Germinal center (tissue), 1 donor: ENCODE data around the gene KRTAP12-1.
"Not testable (repeated sequence)": the region's sequence is repeated elsewhere in the genome, so short reads cannot be mapped to it uniquely, and the experiment has no call there.

Experiments
- DNase-seq: peaks from one replicate; pipeline ENCODE4 v3.0.0; 2012; ENCODE audit warnings: mixed read lengths, low spot score

The KRTAP12-1 gene

DNA sequence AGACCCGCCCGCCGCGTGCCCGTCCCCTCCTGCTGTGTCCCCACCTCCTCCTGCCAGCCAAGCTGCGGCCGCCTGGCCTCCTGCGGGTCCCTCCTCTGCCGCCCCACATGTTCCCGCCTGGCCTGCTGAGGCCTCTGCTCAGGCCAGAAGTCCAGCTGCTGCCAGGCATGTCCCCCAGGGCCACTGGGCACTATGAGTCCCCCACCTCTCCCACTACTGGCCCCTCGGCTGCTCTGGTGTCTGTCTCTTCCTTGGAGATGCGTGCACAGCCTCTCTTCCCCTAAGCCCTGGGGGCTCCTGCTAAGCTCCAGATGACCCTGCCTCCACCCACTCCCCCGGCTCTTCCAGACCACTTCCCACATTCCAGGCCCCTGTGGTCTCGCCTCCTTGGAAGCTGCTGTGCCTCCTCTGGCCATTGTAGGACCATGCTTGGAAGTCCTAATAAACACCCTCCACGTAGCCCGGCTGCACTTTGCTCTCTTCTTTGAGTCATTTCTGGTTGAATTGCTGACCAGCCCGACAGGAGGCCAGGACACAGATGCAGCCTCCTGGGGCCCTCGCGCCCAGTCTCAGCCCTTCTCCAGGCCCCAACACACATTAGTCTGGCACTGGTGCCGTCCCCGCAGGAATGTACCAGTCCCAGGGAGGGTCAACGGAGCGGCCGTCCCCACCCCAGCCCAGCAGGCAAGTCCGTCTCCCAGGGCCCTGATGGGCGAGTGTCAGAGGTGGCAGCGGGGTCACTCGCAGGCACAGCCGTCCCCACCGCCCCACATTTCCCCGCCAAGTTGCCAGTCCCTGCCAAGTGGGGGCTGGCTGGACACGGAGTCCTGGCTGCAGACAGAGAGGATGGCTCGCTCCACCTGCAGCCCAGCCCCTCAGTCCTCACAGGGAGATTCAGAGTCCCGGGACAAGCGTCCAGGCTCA is 16.1 kb upstream of the KRTAP12-1 start:
- DNase-seq, result no peak

DNA sequence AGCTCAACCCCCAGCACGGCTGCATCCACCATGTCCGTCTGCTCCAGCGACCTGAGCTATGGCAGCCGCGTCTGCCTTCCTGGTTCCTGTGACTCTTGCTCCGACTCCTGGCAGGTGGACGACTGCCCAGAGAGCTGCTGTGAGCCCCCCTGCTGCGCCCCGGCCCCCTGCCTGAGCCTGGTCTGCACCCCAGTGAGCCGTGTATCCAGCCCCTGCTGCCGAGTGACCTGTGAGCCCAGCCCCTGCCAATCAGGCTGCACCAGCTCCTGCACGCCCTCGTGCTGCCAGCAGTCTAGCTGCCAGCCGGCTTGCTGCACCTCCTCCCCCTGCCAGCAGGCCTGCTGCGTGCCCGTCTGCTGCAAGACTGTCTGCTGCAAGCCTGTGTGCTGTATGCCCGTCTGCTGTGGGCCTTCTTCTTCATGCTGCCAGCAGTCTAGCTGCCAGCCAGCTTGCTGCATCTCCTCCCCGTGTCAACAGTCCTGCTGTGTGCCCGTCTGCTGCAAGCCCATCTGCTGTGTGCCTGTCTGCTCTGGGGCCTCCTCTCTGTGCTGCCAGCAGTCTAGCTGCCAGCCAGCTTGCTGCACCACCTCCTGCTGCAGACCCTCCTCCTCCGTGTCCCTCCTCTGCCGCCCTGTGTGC is 15.3 kb upstream of the KRTAP12-1 start, which contains the start of gene KRTAP10-12:
Gene KRTAP10-12, plus strand, starts transcription at position 1 of the 639 bp plus-strand sequence. Its CDS starts 30 bp downstream, at position 31.
- DNase-seq, result not testable (repeated sequence)

- no peak for DNase-seq
These were observed 14.6 kb upstream of the KRTAP12-1 start for GRCh38 chr21:44696572-44696971.

DNA sequence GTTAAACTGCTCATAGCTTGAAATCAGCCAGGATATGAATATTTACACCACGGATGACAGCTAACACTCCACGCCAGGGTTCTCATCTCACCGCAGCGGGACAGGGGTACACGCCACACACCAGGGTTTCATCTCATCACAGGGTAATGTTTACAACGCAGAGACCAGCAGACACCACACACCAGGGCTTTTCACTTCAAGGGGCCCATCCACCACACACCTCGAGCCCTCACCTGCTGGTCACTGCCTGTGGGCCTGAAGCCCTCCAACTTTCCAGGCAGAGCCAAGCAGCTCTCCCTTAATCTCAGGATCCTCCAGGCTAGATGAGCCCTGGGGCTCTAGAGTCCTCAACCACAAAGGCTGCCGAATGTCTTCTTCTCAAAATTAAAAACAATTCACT is 13.7 kb upstream of the KRTAP12-1 start:
- DNase-seq, result no peak

GRCh38 chr21:44695184-44695583 is 13.2 kb upstream of the KRTAP12-1 start:
- DNase-seq, result no peak

DNA sequence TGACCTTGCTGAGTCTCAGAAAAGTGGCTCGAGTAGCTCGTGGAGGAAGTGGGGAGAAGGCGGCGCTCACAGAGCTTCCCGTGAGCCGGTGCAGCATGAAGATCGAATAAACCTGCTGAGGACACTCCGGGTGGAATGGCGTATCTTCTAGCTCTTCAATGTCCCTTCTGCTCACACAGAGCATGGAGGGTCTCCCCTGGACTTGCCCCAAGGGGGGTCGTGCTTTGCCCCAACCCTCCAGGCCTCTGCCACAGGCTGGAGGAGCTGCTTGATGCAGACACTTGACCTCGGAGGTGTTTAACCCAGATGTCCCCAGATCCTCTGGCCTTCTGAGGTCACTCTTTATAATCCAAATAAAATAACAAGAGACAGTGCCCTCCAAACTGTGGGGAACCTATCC is 12.8 kb upstream of the KRTAP12-1 start:
- no peak for DNase-seq

DNA sequence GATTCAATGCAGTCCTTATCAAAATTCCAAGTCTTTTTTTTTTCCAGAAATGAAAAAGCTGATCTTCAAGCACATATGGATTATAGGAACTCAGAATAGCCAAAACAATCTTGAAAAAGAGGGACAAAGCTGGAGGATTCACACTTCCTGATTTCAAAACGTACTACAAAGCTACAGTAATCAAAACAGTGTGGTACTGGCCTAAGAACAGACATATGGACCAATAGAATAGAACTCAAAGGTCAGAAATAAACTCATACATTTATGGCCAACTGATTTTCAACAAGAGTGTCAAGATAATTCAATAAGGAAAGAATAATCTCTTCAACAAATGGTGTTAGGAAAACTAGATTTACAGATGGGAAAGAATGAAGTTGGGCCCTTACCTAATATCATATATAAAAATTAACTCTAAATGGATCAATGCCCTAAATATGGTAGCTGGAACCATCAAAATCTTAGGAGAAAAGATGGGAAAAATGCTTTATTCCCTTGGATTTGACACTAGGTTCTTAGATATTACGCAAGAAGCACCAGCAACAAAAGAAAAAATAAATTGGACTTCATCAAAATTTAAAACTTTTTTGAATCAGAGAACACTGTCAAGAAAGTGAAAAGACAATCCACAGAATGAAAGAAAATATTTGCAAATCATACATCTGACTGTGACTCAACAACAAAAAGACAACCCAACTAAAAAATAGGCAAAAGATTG is 11.0 kb upstream of the KRTAP12-1 start:
- no peak for DNase-seq

- DNase-seq, result no peak
These were observed 9.7 kb upstream of the KRTAP12-1 start for GRCh38 chr21:44691686-44692085.

- not testable (repeated sequence) for DNase-seq
These were observed 7.8 kb upstream of the KRTAP12-1 start for GRCh38 chr21:44689740-44690139.

- no peak for DNase-seq
These were observed 5.7 kb upstream of the KRTAP12-1 start for GRCh38 chr21:44687671-44688070.

DNA sequence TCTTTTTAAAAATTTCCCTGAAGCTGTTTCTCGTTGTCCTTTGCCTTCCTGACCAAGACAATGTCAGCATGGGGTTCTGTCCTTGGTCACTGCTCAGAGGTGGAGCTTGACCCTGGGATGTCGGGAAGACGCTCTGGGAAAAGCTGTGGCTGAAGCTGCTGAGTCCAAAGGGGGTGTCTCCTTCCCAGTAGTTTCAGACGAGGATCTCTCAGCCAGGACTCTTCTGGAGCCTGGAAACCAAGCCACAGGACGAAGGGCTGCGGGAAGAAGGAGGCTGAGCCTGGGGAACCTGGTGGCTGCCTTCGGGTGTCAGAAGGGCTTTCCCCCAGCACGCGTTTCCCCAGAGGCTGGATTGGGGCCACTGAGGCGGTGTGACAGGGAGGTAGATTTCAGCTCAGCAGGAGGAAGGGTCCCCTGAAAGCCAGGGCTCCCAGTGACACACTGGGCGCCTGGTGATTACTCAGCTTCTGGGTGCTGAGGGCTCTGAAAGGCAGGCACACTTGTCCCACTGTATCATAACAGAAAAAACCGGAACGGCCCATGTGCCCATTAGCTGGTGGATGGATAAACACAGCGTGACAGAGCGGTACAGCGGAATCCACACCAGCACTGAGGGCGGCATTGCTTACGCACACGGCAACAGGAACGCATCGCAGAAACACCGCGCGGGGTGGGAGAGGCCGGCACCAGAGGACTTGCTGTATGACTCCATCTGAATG is 5.0 kb upstream of the KRTAP12-1 start:
- DNase-seq, result no peak

DNA sequence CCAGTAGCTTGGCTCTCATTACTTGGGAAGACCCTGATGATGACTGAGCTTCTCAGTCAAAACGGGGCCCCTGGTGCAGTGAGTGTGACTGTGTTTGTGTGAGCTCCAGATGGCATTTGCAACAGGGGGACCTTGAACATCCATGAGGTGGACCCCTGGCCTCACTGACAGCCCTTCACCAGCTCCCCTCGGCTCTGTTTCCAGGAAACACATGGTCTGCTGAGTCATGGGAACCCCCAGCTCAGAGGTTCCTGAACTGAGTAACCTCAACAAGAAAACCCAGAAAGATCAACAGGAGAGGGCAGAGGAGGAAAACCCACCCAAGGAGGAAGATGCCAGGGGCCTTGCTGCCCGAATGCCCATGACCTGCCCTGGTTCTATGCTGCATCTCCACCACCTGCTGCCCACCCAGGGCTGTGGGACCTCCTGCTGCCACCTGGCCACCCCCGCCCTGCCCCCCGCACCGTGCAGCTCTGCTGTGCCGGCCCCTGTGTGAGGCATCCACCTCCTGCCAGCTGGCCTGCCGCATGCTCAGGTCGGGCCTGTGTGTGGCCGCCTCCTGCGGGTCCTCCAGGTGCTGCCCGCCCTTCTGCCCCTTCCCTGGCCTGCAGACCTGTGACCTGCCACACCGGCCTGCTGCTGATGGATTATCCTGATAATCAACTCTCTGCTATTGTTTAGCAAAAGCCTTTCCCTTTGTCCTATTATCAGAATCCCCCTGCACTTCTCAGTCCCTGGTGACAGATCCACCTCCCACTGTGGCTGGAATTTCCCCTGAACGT is 4.2 kb upstream of the KRTAP12-1 start:
- no peak for DNase-seq

- not testable (repeated sequence) for DNase-seq
These were observed 3.1 kb upstream of the KRTAP12-1 start for GRCh38 chr21:44685050-44685449.

DNA sequence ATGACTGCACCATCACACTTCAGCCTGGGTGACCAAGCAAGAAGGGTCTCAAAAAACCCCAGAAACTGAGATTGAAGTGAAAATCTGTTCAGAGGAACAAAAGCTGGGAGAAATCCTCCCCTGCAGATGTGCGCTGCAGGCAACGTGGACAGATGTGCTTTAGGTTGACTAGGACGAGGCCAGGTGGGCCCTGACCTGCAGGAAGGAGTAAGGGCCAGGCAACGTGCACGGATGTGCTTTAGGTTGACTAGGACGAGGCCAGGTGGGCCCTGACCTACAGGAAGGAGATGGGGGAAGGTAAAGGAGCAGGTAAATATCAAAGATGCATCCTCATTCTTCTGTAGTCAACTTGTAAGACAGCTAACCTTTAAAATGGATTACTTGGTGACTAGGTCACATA is 2.5 kb upstream of the KRTAP12-1 start:
- DNase-seq, result no peak

DNA sequence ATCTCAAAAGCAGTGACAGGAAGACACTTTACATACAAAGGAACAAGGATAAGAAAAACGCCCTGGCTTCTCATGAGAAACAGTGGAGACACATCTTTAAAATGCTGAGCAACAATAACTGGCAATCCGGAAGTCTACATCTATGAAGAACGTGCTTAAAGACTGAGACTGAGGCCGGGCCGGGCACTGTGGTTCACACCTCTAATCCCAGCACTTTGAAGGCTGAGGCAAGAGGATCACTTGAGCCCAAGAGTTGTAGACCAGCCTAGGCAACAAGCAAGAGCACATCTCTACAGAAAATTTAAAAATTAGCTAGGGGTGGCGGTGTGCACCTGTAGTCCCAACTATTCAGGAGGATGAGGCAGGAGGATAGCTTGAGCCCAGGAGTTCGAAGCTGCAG is 2.1 kb upstream of the KRTAP12-1 start:
- DNase-seq, result no peak

DNA sequence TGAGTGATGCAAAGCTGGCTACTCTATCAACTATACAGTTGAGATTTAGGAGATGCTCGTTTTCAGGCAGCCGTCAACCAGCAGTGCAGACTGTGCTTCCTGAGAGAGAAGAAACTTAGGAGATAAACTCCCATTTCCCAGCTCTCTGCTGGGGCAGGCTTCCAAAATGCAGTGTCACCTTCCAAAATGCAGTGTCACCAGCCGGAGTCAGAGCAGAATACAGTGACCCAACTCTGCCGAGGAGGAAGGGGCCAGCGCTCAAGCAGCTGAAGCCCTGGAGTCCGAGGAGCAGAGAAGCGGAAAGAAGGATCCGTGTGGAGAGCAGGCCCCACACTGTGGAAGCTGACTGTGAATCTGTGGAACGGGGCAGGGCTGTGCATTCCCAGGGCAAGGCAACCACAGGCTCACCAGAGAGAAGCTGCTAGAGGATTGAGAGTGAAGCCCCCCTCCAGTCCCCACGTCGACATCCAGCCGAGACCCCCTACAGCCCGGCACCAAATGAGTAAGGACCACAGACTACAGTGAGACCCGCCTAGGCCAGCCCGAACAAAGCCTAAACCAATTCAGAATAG is 703 bp upstream of the KRTAP12-1 start:
- no peak for DNase-seq

- no peak for DNase-seq
These were observed 811 bp downstream of the KRTAP12-1 start for GRCh38 chr21:44681152-44681551.

GRCh38 chr21:44677881-44678280 is 4.1 kb downstream of the KRTAP12-1 start:
- no peak for DNase-seq

- no peak for DNase-seq
These were observed 10.1 kb downstream of the KRTAP12-1 start for GRCh38 chr21:44671911-44672310.

DNA sequence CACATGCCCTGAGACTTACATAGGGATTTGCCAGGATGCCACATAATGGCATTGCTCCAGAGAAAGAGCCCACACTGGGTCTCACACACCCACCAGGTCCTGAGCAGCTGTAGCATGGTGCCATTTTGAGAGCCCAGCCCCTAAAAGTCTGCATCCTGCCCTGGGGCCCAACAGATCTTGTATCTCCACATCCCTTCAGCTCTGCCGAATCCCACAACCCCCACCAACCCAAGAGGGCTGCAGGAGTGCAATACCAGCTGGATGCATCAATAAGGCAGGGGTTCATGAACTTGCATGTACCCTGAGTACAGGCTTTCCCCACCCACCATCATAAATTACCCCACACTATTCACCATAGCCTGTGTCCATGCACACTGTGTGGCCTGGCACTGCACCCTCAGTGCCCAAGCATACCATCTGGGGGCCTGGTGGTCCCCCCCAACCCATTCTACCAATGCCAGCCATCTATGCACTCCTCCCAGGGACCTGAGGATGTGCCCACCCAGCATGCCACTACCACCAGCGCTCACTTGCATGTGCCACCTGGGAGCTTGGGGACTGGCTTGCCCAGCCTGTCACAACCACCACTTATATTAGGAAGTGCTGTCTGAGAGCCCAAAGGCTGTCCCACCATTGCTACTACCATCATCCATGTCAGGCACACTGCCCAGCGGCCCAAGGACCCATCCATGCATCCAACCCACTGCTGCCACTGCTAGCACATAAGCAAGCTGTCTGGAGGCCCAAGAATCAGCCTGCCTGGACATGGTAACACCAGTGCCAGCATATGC is 11.1 kb downstream of the KRTAP12-1 start:
- no peak for DNase-seq
